Measurements from ENCODE around the gene CPLX4. TPM values are rescaled to one million over a fixed set of nuclear protein-coding genes. Genes with fewer than 3 reads are reported as not detected.

CPLX4 gene
- total and polyA plus RNA-seq, 2 of the 13 experiments (the other 11 are each of a cell fraction or from before 2014, with no cell fraction given) = not detected

GRCh38 chr18:59358712-59359575 lies 40.5 kb upstream of the CPLX4 start, which contains the start of gene LMAN1 (continued):
- peak; percentile 80 for TF ChIP-seq HMGXB3 (CRISPR knock-in tag; IDR thresholded peaks at IDR 0.05; ENCODE audit: borderline replicate concordance)
- peak; percentile 92 for TF ChIP-seq ZFX (CRISPR knock-in tag; IDR thresholded peaks at IDR 0.05; ENCODE audit: low read depth)
- no peak for TF ChIP-seq TOE1 (CRISPR knock-in tag; IDR thresholded peaks at IDR 0.05)
- peak; percentile 47; the same call in 1 of the 2 replicates for TF ChIP-seq THRA (CRISPR knock-in tag; IDR thresholded peaks at IDR 0.05; ENCODE audit: borderline replicate concordance)
- no peak for TF ChIP-seq ATF5 (CRISPR knock-in tag; IDR thresholded peaks at IDR 0.05; ENCODE audit: low read depth)
- TF ChIP-seq HOXA9 (CRISPR knock-in tag; IDR thresholded peaks at IDR 0.05; ENCODE audit: borderline replicate concordance) = no peak; the same call in 1 of the 2 replicates
- peak; percentile 65 for TF ChIP-seq TAF15 (IDR thresholded peaks at IDR 0.05; ENCODE audit: low read depth, low read length, poor library complexity, severe bottlenecking)
- TF ChIP-seq SMARCC2 (IDR thresholded peaks at IDR 0.05) = no peak
- no peak for TF ChIP-seq RNF219 (CRISPR knock-in tag; IDR thresholded peaks at IDR 0.05)
- no peak for TF ChIP-seq ZNF546 (CRISPR knock-in tag; conservative IDR thresholded peaks at IDR 0.05)
- TF ChIP-seq NRL (CRISPR knock-in tag; IDR thresholded peaks at IDR 0.05; ENCODE audit: borderline replicate concordance) = peak; percentile 92
- 0 out of 2 replicates have a peak, but pooled peaks have one; percentile 64 for TF ChIP-seq PBX3 (CRISPR knock-in tag; IDR thresholded peaks at IDR 0.05; ENCODE audit: borderline replicate concordance)
- TF ChIP-seq ZNF333 (CRISPR knock-in tag; IDR thresholded peaks at IDR 0.05; ENCODE audit: borderline replicate concordance) = 0 out of 2 replicates have a peak, but pooled peaks have one; percentile 83
- TF ChIP-seq ETV6 (CRISPR knock-in tag; conservative IDR thresholded peaks at IDR 0.05) = no peak; the same call in 1 of the 2 replicates
- TF ChIP-seq RAD51 (IDR thresholded peaks at IDR 0.05; ENCODE audit: borderline replicate concordance) = no peak
- peak; percentile 81; the same call in 1 of the 2 replicates for TF ChIP-seq YEATS4 (CRISPR knock-in tag; IDR thresholded peaks at IDR 0.05; ENCODE audit: borderline replicate concordance)
- TF ChIP-seq RELA (CRISPR knock-in tag; IDR thresholded peaks at IDR 0.05) = no peak
- TF ChIP-seq ZSCAN20 (CRISPR knock-in tag; IDR thresholded peaks at IDR 0.05; ENCODE audit: borderline replicate concordance) = no peak
